HG03025 (cell line): Measurements from ENCODE around the gene NR0B2.
"Not testable (repeated sequence)": the region's sequence is repeated elsewhere in the genome, so short reads cannot be mapped to it uniquely, and the experiment has no call there.

Experiments used
- ATAC-seq: cut with Tn5 transposase; IDR thresholded peaks from one replicate; pipeline ENCODE4 v1.9.1; 2021; ENCODE audit warnings: mild to moderate bottlenecking, moderate library complexity; ENCODE audit not compliant: unreplicated experiment, low FRiP score

Gene NR0B2

GRCh38 chr1:26894263-26894662 lies 19.5 kb downstream of the NR0B2 start:
- ATAC-seq: no peak

- peak; percentile 10 for ATAC-seq
Measured at GRCh38 chr1:26890467-26890796, 23.3 kb downstream of the NR0B2 start.

- peak; percentile 77 for ATAC-seq
Measured at GRCh38 chr1:26889551-26890466, 24.0 kb downstream of the NR0B2 start, which contains the start of gene GPN2. Gene GPN2, minus strand, starts transcription at chr1:26890283. Its CDS starts 187 bp downstream, at chr1:26890096.

- no peak for ATAC-seq
Measured at GRCh38 chr1:26888231-26888630, 25.5 kb downstream of the NR0B2 start.

- ATAC-seq: no peak
Measured at GRCh38 chr1:26887125-26887524, 26.6 kb downstream of the NR0B2 start.

- ATAC-seq: no peak
Measured at GRCh38 chr1:26882696-26883463, 30.9 kb downstream of the NR0B2 start.

- not testable (repeated sequence) for ATAC-seq
Measured at GRCh38 chr1:26881611-26882010, 32.2 kb downstream of the NR0B2 start.

- ATAC-seq: no peak
Measured at GRCh38 chr1:26879793-26880192, 34.0 kb downstream of the NR0B2 start.

- ATAC-seq: no peak
Measured at GRCh38 chr1:26877326-26877725, 36.4 kb downstream of the NR0B2 start.

- ATAC-seq: no peak
Measured at GRCh38 chr1:26874896-26875295, 38.9 kb downstream of the NR0B2 start.

- not testable (repeated sequence) for ATAC-seq
Measured at GRCh38 chr1:26873097-26873496, 40.7 kb downstream of the NR0B2 start.

GRCh38 chr1:26864610-26865480 lies 48.9 kb downstream of the NR0B2 start:
- peak; percentile 69 for ATAC-seq

- ATAC-seq: no peak
Measured at GRCh38 chr1:26863685-26864077, 50.1 kb downstream of the NR0B2 start.

- no peak for ATAC-seq
Measured at GRCh38 chr1:26862781-26863684, 50.7 kb downstream of the NR0B2 start, which contains the start of gene SFN. Gene SFN, plus strand, starts transcription at chr1:26863149. Its CDS starts 64 bp downstream, at chr1:26863213.

GRCh38 chr1:26861889-26862378 lies 51.8 kb downstream of the NR0B2 start:
- no peak for ATAC-seq
